Thoracic aorta (tissue), 2 donors: ENCODE measurements around the gene EP400. TPM values are rescaled to one million over a fixed set of nuclear protein-coding genes. Genes with fewer than 3 reads are reported as not detected.

Experiments used
- ATAC-seq: fragments of 150-250 bp; one replicate; pipeline ENCODE4 v1.8.0; 2017; ENCODE audit warnings: low read depth; ENCODE audit not compliant: insufficient number of reproducible peaks, low FRiP score
- DNase-seq: peaks from one replicate; pipeline ENCODE4 v3.0.0-alpha.2; 2020; ENCODE audit warnings: low spot score
- H3K27ac ChIP-seq, 2 donors: fragments of 200-600 bp; sonication (generic); 1 replicate in 1 of 2; 2 replicates in 1 of 2; pipeline ENCODE4 v1.5.1; 2016; ENCODE audit warnings: mild to moderate bottlenecking in 2 of 2, moderate library complexity in 2 of 2
- H3K27me3 ChIP-seq: fragments of 200-600 bp; sonication (generic); replicated peaks from 2 replicates; pipeline ENCODE4 v1.6.0; 2016; ENCODE audit warnings: mild to moderate bottlenecking; ENCODE audit not compliant: insufficient read depth
- H3K36me3 ChIP-seq: fragments of 200-600 bp; sonication (generic); one replicate; pipeline ENCODE4 v1.5.1; 2016
- H3K4me1 ChIP-seq, 2 donors: fragments of 200-600 bp; sonication (generic); 1 replicate in 1 of 2; 2 replicates in 1 of 2; pipeline versions ENCODE4 v1.5.1 to v1.6.0; 2016; ENCODE audit warnings: low read depth in 2 of 2, mild to moderate bottlenecking in 1 of 2; ENCODE audit not compliant: control insufficient read depth in 1 of 2
- H3K4me3 ChIP-seq: fragments of 200-600 bp; sonication (generic); 2 replicates; pipeline ENCODE4 v1.5.1; 2016; ENCODE audit warnings: mild to moderate bottlenecking
- H3K9me3 ChIP-seq: fragments of 200-600 bp; sonication (generic); 2 replicates; pipeline ENCODE4 v1.5.1; 2016
- CTCF ChIP-seq: fragments of 200-600 bp; sonication (generic); IDR thresholded peaks from one replicate; pipeline ENCODE4 v1.5.1; 2019; ENCODE audit warnings: antibody characterized with exemption
- total RNA-seq, 2 donors: library from RNA; depleted of rRNA; stranded (reverse); fragments of >200 nt; gene quantifications; one replicate each; pipeline versions ENCODE4 v1.1.0 to v1.2.3, GENCODE V29; 2016

EP400 gene
- total RNA-seq, 2 donors from 2014 or later = 20.2 to 47.3 TPM

- Histone ChIP-seq H3K4me3 (no peak overlapping the region), H3K27me3 (no peaks in the 10 kb centered on the region), H3K9me3 (no peaks in the 10 kb centered on the region), H3K27ac (no peak overlapping the region), H3K4me1 (peaks cover 13 to 33% of the 10 kb centered on the region in 2 donors), H3K36me3 (peaks cover 19% of the 10 kb centered on the region)
- DNase-seq (no peak), ATAC-seq (no peak)
- TF ChIP-seq CTCF = no peak
Measured at GRCh38 chr12:131903270-131904255, 46.2 kb upstream of the EP400 start.

- no peak for TF ChIP-seq CTCF
- ATAC-seq (no peak), DNase-seq (no peak)
- Histone ChIP-seq H3K4me3 (no peak overlapping the region), H3K4me1 (peaks cover 13 to 33% of the 10 kb centered on the region in 2 donors), H3K36me3 (peaks cover 24% of the 10 kb centered on the region), H3K27ac (no peak overlapping the region), H3K9me3 (no peaks in the 10 kb centered on the region), H3K27me3 (no peaks in the 10 kb centered on the region)
Measured at GRCh38 chr12:131904346-131904745, 45.4 kb upstream of the EP400 start.

- no peak overlapping the region for H3K4me3 ChIP-seq
- H3K27ac ChIP-seq = no peak overlapping the region
- ATAC-seq = no peak
- H3K27me3 ChIP-seq = no peaks in the 10 kb centered on the region
- DNase-seq = no peak
- peaks cover 13 to 33% of the 10 kb centered on the region in 2 donors for H3K4me1 ChIP-seq
- TF ChIP-seq CTCF = no peak
- no peaks in the 10 kb centered on the region for H3K9me3 ChIP-seq
- peaks cover 28% of the 10 kb centered on the region for H3K36me3 ChIP-seq
Measured at GRCh38 chr12:131905081-131905629, 44.6 kb upstream of the EP400 start.

GRCh38 chr12:131905630-131906091 lies 44.1 kb upstream of the EP400 start:
- H3K27ac ChIP-seq = no peak overlapping the region
- H3K36me3 ChIP-seq = peaks cover 32% of the 10 kb centered on the region
- no peak for TF ChIP-seq CTCF
- no peaks in the 10 kb centered on the region for H3K9me3 ChIP-seq
- H3K4me1 ChIP-seq = peaks cover 13 to 33% of the 10 kb centered on the region in 2 donors
- no peak overlapping the region for H3K4me3 ChIP-seq
- ATAC-seq (no peak), DNase-seq (no peak)
- H3K27me3 ChIP-seq = no peaks in the 10 kb centered on the region

GRCh38 chr12:131907379-131908091 lies 42.2 kb upstream of the EP400 start:
- TF ChIP-seq CTCF = no peak
- Histone ChIP-seq H3K27ac (no peak overlapping the region), H3K4me1 (peaks cover 6 to 25% of the 10 kb centered on the region in 2 donors), H3K4me3 (no peak overlapping the region), H3K27me3 (no peaks in the 10 kb centered on the region), H3K36me3 (peaks cover 48% of the 10 kb centered on the region), H3K9me3 (no peaks in the 10 kb centered on the region)
- ATAC-seq (no peak), DNase-seq (no peak)
